ENCODE data around the gene TCL1A.
"Not testable (repeated sequence)": the region's sequence is repeated elsewhere in the genome, so short reads cannot be mapped to it uniquely, and the experiment has no call there.

Gene TCL1A

DNA sequence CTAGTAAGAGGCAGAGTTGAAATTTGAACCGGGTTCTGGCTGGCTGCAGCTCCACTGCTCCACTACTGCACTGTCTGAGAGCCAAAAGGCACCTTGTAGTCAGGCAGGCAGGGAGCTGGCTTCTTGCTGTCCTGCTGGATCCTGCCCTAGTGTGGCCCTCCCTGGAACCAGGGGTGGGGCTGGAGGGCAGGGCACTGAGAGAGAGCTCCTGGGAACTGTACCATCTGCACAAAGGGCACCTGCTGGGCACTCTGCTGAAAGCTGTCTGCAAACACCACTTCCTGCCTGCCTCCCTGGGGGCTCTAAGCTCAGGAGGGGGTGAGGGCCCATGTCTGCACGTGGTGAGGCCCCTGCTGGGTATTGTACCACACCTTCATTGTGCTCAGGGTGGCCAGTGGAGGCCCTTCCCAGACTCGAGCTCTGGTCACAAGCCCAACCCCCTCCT is 46.7 kb downstream of the TCL1A start:
- no peak for DNase-seq (ENCODE audit: low read depth)
- TF ChIP-seq, protein P1, sequence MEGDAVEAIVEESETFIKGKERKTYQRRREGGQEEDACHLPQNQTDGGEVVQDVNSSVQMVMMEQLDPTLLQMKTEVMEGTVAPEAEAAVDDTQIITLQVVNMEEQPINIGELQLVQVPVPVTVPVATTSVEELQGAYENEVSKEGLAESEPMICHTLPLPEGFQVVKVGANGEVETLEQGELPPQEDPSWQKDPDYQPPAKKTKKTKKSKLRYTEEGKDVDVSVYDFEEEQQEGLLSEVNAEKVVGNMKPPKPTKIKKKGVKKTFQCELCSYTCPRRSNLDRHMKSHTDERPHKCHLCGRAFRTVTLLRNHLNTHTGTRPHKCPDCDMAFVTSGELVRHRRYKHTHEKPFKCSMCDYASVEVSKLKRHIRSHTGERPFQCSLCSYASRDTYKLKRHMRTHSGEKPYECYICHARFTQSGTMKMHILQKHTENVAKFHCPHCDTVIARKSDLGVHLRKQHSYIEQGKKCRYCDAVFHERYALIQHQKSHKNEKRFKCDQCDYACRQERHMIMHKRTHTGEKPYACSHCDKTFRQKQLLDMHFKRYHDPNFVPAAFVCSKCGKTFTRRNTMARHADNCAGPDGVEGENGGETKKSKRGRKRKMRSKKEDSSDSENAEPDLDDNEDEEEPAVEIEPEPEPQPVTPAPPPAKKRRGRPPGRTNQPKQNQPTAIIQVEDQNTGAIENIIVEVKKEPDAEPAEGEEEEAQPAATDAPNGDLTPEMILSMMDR (conservative IDR thresholded peaks at IDR 0.05; ENCODE audit: low read length): no peak
- no peak overlapping the region for H3K4me3 ChIP-seq (ENCODE audit: low read length)

DNA sequence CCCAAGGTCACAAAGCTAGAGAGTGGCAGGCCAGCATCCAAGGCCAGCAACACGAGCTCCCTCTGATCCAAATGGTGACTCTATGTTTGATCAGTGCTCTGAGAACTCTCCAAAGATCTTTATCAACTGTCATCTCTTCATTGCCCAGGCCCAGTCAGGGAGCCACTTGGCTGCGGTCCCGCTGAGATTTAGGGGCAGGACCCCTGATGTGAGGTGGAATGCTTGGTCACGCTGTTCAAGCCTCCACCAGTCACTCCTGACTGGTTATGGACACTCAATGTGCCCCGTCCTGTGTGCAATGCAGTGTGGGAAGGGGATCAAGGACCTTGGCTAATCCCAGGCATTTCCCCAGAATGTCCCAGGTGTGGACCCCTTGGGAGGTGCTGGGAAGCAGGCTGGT is 47.5 kb downstream of the TCL1A start:
- DNase-seq (ENCODE audit: low read depth): no peak
- no peak overlapping the region for H3K4me3 ChIP-seq (ENCODE audit: low read length)
- TF ChIP-seq, protein P1 (conservative IDR thresholded peaks at IDR 0.05; ENCODE audit: low read length): no peak

DNA sequence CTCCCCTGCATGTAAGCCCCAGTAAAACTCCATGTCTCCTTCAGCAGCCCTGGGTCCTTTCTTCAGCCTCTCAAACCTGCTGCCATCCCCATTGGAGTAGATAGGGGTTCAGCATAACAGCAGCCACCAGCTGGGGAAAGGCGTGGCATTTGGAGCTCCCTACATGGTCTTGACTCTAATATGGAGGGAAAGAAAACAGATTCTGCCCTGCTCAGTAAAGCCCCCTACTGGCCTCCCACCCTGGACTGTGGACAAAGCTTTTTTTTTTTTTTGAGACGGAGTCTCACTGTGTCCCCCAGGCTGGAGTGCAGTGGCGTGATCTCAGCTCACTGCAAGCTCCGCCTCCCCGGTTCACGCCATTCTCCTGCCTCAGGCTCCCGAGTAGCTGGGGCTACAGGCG is 48.4 kb downstream of the TCL1A start:
- H3K4me3 ChIP-seq (ENCODE audit: low read length); DNase-seq (ENCODE audit: low read depth): not testable (repeated sequence)

DNA sequence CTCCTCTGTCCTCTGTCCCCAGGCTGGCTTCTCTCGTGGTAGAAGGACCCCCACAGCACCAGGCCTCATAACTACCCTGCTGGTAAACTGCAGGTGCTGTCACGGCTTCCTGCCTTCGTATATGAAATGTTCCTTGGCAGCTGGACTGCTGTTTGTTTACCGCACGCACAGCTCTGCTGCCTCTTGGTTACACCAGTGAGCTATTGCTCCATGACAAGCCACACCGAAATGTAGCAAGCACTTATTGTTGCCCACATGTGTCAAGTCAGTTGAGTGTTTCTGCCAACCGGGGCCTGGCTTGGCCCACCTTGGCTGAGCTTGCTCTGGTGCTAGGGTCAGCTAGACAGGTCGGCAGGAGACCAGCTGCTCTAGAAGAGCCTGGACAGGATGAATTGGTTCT is 49.4 kb downstream of the TCL1A start:
- TF ChIP-seq, protein P1 (conservative IDR thresholded peaks at IDR 0.05; ENCODE audit: low read length): no peak
- no peak for DNase-seq (ENCODE audit: low read depth)
- H3K4me3 ChIP-seq (ENCODE audit: low read length): no peak overlapping the region

DNA sequence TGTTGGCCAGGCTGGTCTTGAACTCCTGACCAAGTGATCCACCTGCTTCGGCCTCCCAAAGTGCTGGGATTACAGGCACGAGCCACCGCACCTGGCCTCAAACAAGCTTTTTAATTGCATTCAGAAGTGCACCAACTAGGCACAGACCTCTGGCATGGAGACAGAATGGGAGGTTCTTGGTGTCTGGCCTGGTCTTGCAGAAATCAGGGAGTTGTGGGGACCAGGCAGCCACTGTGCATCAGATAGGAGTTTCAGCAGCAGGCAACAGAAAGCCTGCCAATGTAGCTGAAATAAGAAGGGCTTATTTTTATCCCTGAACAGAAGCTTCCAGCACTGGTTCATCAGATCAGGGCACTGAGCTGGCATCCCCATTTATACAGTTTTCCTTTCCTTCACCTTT is 49.9 kb downstream of the TCL1A start:
- DNase-seq (ENCODE audit: low read depth): no peak
- H3K4me3 ChIP-seq (ENCODE audit: low read length): no peak overlapping the region
- TF ChIP-seq, protein P1 (conservative IDR thresholded peaks at IDR 0.05; ENCODE audit: low read length): no peak

DNA sequence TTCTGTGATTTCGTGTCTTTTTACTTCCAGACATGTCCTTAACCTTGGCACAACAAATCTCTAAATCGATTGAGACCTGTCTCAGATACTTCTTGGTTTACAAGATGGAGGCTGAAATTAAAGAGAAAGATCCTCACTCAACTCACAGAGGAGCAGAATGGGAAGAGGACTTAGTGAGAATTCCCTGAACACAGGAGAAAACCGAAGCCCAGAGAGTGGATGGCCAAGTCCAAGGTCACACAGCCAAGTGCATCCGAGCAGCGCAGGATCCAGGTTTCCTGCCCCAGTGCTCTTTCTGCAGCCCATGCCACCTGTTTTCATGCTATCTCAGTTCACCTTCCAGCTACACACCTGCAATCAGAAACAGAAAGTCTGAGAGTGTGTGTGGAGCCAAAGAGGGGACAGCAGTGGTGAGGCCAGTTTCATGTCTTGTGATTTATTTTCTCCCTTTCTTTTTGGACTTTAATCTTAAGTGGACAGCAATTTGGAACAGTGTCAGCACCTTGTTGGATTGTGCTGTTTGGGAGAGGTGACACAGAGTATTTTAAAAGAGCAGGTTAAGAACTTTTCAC is 50.6 kb downstream of the TCL1A start:
- TF ChIP-seq, protein P1 (conservative IDR thresholded peaks at IDR 0.05; ENCODE audit: low read length): no peak
- no peak overlapping the region for H3K4me3 ChIP-seq (ENCODE audit: low read length)
- DNase-seq (ENCODE audit: low read depth): no peak

DNA sequence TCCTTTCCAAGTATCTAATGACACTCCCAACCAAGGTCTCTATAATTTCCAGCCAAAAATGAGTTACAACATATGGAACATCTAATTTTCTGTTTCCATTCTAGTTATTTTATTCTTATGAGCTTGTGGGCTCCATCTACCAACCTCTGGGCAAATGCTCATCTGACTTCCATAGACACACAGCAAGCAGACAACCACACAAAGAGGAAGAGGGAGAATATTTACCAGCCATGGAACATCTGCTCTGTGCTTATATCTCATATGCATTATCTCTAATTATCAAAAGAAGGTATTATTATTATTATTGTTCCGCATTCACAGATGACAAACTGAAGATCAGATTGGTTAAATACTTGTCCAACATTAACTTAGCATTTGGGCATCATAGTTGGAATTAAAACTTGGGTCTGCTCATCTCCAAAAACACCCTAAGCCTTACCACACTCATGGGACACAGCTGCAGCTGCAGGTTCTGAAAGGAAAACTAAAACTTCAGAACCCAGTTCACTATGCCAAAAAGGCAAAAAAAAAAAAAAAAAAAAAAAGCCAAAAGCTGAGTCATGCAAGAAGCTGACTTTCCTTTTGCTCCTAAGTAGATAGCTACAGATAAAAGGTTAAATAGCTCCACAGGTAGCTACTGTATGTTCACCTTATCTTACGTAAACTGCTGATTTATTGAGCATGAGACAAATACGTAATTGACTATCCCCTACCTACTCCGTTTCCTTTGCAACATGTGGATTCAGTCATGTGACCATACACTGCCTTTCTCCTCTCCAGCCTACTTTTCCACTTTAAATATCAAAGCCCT is 51.3 kb downstream of the TCL1A start:
- DNase-seq (ENCODE audit: low read depth): peak; percentile 2
- TF ChIP-seq, protein P1 (conservative IDR thresholded peaks at IDR 0.05; ENCODE audit: low read length): no peak
- no peak overlapping the region for H3K4me3 ChIP-seq (ENCODE audit: low read length)
